ENCODE measurements around the gene CASK.

The CASK gene

GRCh38 chrX:41779941-41780340 is 143.4 kb downstream of the CASK start:
- Mint-ChIP-seq H3K4me1 (no peaks in the 10 kb centered on the region), H3K27me3 (no peaks in the 10 kb centered on the region), H3K36me3 (no peaks in the 10 kb centered on the region), H3K9me3 (no peaks in the 10 kb centered on the region), H3K4me3 (no peak overlapping the region), H3K27ac (no peak overlapping the region)
- ATAC-seq (replicated peaks): no peak
- no peak for DNase-seq

GRCh38 chrX:41779030-41779564 is 144.3 kb downstream of the CASK start:
- Mint-ChIP-seq H3K27me3 (no peaks in the 10 kb centered on the region), H3K4me3 (no peak overlapping the region), H3K27ac (peak overlapping the region; percentile 47), H3K4me1 (no peaks in the 10 kb centered on the region), H3K9me3 (no peaks in the 10 kb centered on the region), H3K36me3 (no peaks in the 10 kb centered on the region)
- no peak for ATAC-seq (replicated peaks)
- DNase-seq: no peak

GRCh38 chrX:41761702-41762101 is 161.7 kb downstream of the CASK start:
- H3K27ac Mint-ChIP-seq: no peak overlapping the region
- no peak for ATAC-seq (replicated peaks)
- H3K4me1 Mint-ChIP-seq: peaks cover 0 to 5% of the 10 kb centered on the region in 2 donors
- H3K36me3 Mint-ChIP-seq: peaks cover 0 to 3% of the 10 kb centered on the region in 2 donors
- peaks cover 0 to 10% of the 10 kb centered on the region in 2 donors for H3K27me3 Mint-ChIP-seq
- DNase-seq: no peak
- H3K4me3 Mint-ChIP-seq: no peak overlapping the region
- H3K9me3 Mint-ChIP-seq: no peaks in the 10 kb centered on the region

GRCh38 chrX:41761169-41761568 is 162.2 kb downstream of the CASK start:
- Mint-ChIP-seq H3K27me3 (peaks cover 0 to 10% of the 10 kb centered on the region in 2 donors), H3K4me1 (peaks cover 0 to 5% of the 10 kb centered on the region in 2 donors), H3K4me3 (no peak overlapping the region), H3K36me3 (no peaks in the 10 kb centered on the region), H3K27ac (peak overlapping the region; percentile 20), H3K9me3 (no peaks in the 10 kb centered on the region)
- no peak for ATAC-seq (replicated peaks)
- DNase-seq: no peak

- H3K4me1 Mint-ChIP-seq: peaks cover 0 to 5% of the 10 kb centered on the region in 2 donors
- DNase-seq (no peak), ATAC-seq (replicated peaks) (no peak)
- no peaks in the 10 kb centered on the region for H3K9me3 Mint-ChIP-seq
- H3K27me3 Mint-ChIP-seq: peaks cover 0 to 10% of the 10 kb centered on the region in 2 donors
- H3K4me3 Mint-ChIP-seq: no peak overlapping the region
- no peaks in the 10 kb centered on the region for H3K36me3 Mint-ChIP-seq
- H3K27ac Mint-ChIP-seq: no peak overlapping the region
These were observed 163.5 kb downstream of the CASK start for GRCh38 chrX:41759817-41760216.

- ATAC-seq (replicated peaks): no peak
- Mint-ChIP-seq H3K4me3 (no peak overlapping the region), H3K36me3 (peaks cover 2 to 3% of the 10 kb centered on the region in 2 donors), H3K27ac (no peak overlapping the region), H3K4me1 (no peaks in the 10 kb centered on the region), H3K27me3 (peaks cover 0 to 4% of the 10 kb centered on the region in 2 donors), H3K9me3 (no peaks in the 10 kb centered on the region)
- no peak for DNase-seq
These were observed 165.0 kb downstream of the CASK start for GRCh38 chrX:41758401-41758800.

- DNase-seq: no peak
- Mint-ChIP-seq H3K4me3 (no peak overlapping the region), H3K9me3 (no peaks in the 10 kb centered on the region), H3K27me3 (no peaks in the 10 kb centered on the region), H3K27ac (no peak overlapping the region), H3K4me1 (no peaks in the 10 kb centered on the region), H3K36me3 (peaks cover 2 to 3% of the 10 kb centered on the region in 2 donors)
- ATAC-seq (replicated peaks): no peak
These were observed 172.6 kb downstream of the CASK start for GRCh38 chrX:41750716-41751115.

GRCh38 chrX:41739871-41740270 is 183.5 kb downstream of the CASK start:
- Mint-ChIP-seq H3K27me3 (peaks cover 0 to 7% of the 10 kb centered on the region in 2 donors), H3K4me3 (no peak overlapping the region), H3K36me3 (peaks cover 5 to 11% of the 10 kb centered on the region in 2 donors), H3K27ac (no peak overlapping the region), H3K4me1 (peaks cover 11 to 13% of the 10 kb centered on the region in 2 donors), H3K9me3 (no peaks in the 10 kb centered on the region)
- no peak for ATAC-seq (replicated peaks)
- DNase-seq: no peak

GRCh38 chrX:41737065-41737464 is 186.3 kb downstream of the CASK start:
- peaks cover 0 to 7% of the 10 kb centered on the region in 2 donors for H3K27me3 Mint-ChIP-seq
- H3K4me1 Mint-ChIP-seq: peaks cover 14 to 26% of the 10 kb centered on the region in 2 donors
- ATAC-seq (replicated peaks) (no peak), DNase-seq (no peak)
- no peak overlapping the region for H3K4me3 Mint-ChIP-seq
- peaks cover 0 to 2% of the 10 kb centered on the region in 2 donors for H3K36me3 Mint-ChIP-seq
- no peaks in the 10 kb centered on the region for H3K9me3 Mint-ChIP-seq
- H3K27ac Mint-ChIP-seq: no peak overlapping the region

GRCh38 chrX:41734530-41734929 is 188.8 kb downstream of the CASK start:
- Mint-ChIP-seq H3K9me3 (no peaks in the 10 kb centered on the region), H3K4me3 (peak overlapping the region; percentile 74 to 79), H3K4me1 (peaks cover 16 to 28% of the 10 kb centered on the region in 2 donors), H3K27me3 (peaks cover 0 to 7% of the 10 kb centered on the region in 2 donors), H3K27ac (peak overlapping the region; percentile 93), H3K36me3 (peaks cover 0 to 2% of the 10 kb centered on the region in 2 donors)
- peak; percentile 56 to 60 for ATAC-seq (replicated peaks)
- peak; percentile 49 for DNase-seq

- H3K4me1 Mint-ChIP-seq: peaks cover 16 to 28% of the 10 kb centered on the region in 2 donors
- peaks cover 0 to 7% of the 10 kb centered on the region in 2 donors for H3K27me3 Mint-ChIP-seq
- peak overlapping the region; percentile 93 for H3K27ac Mint-ChIP-seq
- DNase-seq: peak; percentile 77
- no peaks in the 10 kb centered on the region for H3K9me3 Mint-ChIP-seq
- peak; percentile 99 for ATAC-seq (replicated peaks)
- H3K36me3 Mint-ChIP-seq: peaks cover 0 to 2% of the 10 kb centered on the region in 2 donors
- peak overlapping the region; percentile 74 to 79 for H3K4me3 Mint-ChIP-seq
These were observed 189.4 kb downstream of the CASK start for GRCh38 chrX:41733939-41734338.

- no peak overlapping the region for H3K4me3 Mint-ChIP-seq
- H3K36me3 Mint-ChIP-seq: peaks cover 0 to 2% of the 10 kb centered on the region in 2 donors
- H3K27me3 Mint-ChIP-seq: peaks cover 0 to 10% of the 10 kb centered on the region in 2 donors
- no peak for DNase-seq
- H3K4me1 Mint-ChIP-seq: peaks cover 16 to 28% of the 10 kb centered on the region in 2 donors
- peak overlapping the region; percentile 37 for H3K27ac Mint-ChIP-seq
- H3K9me3 Mint-ChIP-seq: no peaks in the 10 kb centered on the region
- no peak for ATAC-seq (replicated peaks)
These were observed 191.1 kb downstream of the CASK start for GRCh38 chrX:41732260-41732659.

- Mint-ChIP-seq H3K4me3 (no peak overlapping the region), H3K27me3 (peaks cover 0 to 7% of the 10 kb centered on the region in 2 donors), H3K36me3 (no peaks in the 10 kb centered on the region), H3K27ac (no peak overlapping the region), H3K9me3 (no peaks in the 10 kb centered on the region), H3K4me1 (peaks cover 9 to 15% of the 10 kb centered on the region in 2 donors)
- DNase-seq (no peak), ATAC-seq (replicated peaks) (no peak)
These were observed 193.3 kb downstream of the CASK start for GRCh38 chrX:41730081-41730480.

GRCh38 chrX:41728125-41728524 is 195.2 kb downstream of the CASK start:
- H3K27me3 Mint-ChIP-seq: peaks cover 0 to 7% of the 10 kb centered on the region in 2 donors
- no peak overlapping the region for H3K4me3 Mint-ChIP-seq
- H3K36me3 Mint-ChIP-seq: no peaks in the 10 kb centered on the region
- no peak overlapping the region for H3K27ac Mint-ChIP-seq
- ATAC-seq (replicated peaks) (no peak), DNase-seq (no peak)
- H3K9me3 Mint-ChIP-seq: no peaks in the 10 kb centered on the region
- peaks cover 6 to 8% of the 10 kb centered on the region in 2 donors for H3K4me1 Mint-ChIP-seq

- no peak within 1 kb of the TSS for H3K4me3 Mint-ChIP-seq
- peak; percentile 46 to 55 for ATAC-seq (replicated peaks)
- H3K27ac Mint-ChIP-seq: peak within 1 kb of the TSS; percentile 25
- no peak for DNase-seq
- H3K27me3 Mint-ChIP-seq: peaks cover 0 to 12% of the 10 kb centered on the region in 2 donors
- peaks cover 0 to 4% of the 10 kb centered on the region in 2 donors for H3K9me3 Mint-ChIP-seq
- peaks cover 21% of the 10 kb centered on the region in 2 donors for H3K4me1 Mint-ChIP-seq
- H3K36me3 Mint-ChIP-seq: peaks cover 7 to 13% of the 10 kb centered on the region in 2 donors
These were observed 199.5 kb downstream of the CASK start, which contains the start of gene GPR82 for GRCh38 chrX:41723826-41724225. Gene GPR82, plus strand, starts transcription at chrX:41724181. Its CDS starts 2,846 bp downstream, at chrX:41727027.

Measured in stimulated activated naive B cell treated with anti-CD40 and anti-IgM and Interleukin-4, amounts not matched to agents 10 μg/mL and 1 μg/mL and 100 μg/mL, for 72 hours (primary cell).